K562 (cell line): ENCODE measurements around the gene CEP128. TPM values are rescaled to one million over a fixed set of nuclear protein-coding genes. Genes with fewer than 3 reads are reported as not detected.

Experiments used
- CHD7 ChIP-seq: fragments of 200-600 bp; sonication (generic); IDR thresholded peaks from one replicate; pipeline ENCODE4 v1.6.1; 2012; ENCODE audit warnings: mild to moderate bottlenecking, low read depth, low read length, inconsistent platforms
- EGR1 ChIP-seq: fragments of 450-650 bp; conservative IDR thresholded peaks from 2 replicates; pipeline ENCODE4 v1.6.1; 2017; ENCODE audit warnings: mild to moderate bottlenecking
- IFI16 ChIP-seq: fragments of 250-450 bp; sonication (Bioruptor Pico); IDR thresholded peaks from 2 replicates; pipeline ENCODE4 v2.1.2; 2022; ENCODE audit warnings: mild to moderate bottlenecking, inconsistent platforms
- RBFOX2 ChIP-seq: fragments of 200-400 bp; formaldehyde crosslinking; IDR thresholded peaks from 2 replicates; pipeline ENCODE4 v1.6.1; 2017; ENCODE audit warnings: low read depth, mild to moderate bottlenecking, low read length, moderate library complexity
- TSC22D4 ChIP-seq: fragments of 450-650 bp; IDR thresholded peaks from 2 replicates; pipeline ENCODE4 v1.6.1; 2016; ENCODE audit warnings: missing genetic modification characterization, missing biosample characterization, control low read depth
- ZNF436 ChIP-seq: fragments of 250-450, 450-650 bp; sonication (Bioruptor Pico); formaldehyde crosslinking; IDR thresholded peaks from 2 replicates; pipeline ENCODE4 v1.7.0; 2020; ENCODE audit warnings: mild to moderate bottlenecking
- ZSCAN29 ChIP-seq: fragments of 450-650 bp; IDR thresholded peaks from 2 replicates; pipeline ENCODE4 v1.6.1; 2017
- polyA plus RNA-seq, 8 experiments: library from polyadenylated mRNA; depleted of rRNA in 4 of 8; stranded (reverse) in 5 of 8; unstranded in 3 of 8; fragments of >200 nt; fragmentation: Nextera tagmentation in 2 of 8; fragmentation: Illumina TruSeq in 1 of 8; extraction: Ambion mirVana in 2 of 8; extraction: Trizol in 1 of 8; gene quantifications; 2 replicates each; pipeline versions ENCODE4 v1.2.1 to v1.2.3, GENCODE V29; 2011 to 2014; ENCODE audit warnings: inconsistent platforms in 1 of 8, missing spikeins in 1 of 8
- total RNA-seq, 7 experiments: library from RNA; depleted of rRNA in 6 of 7; stranded (reverse); fragments of >200 nt in 6 of 7; fragmentation: Illumina TruSeq in 2 of 7; extraction: Trizol in 2 of 7; gene quantifications; 2 replicates each; pipeline versions ENCODE4 v1.2.1 to v1.2.3, GENCODE V29; 2011 to 2021; ENCODE audit warnings: low replicate concordance in 1 of 7
- TF ChIP-seq, protein P1 (sequence below): fragments of 150-350 bp; conservative IDR thresholded peaks from 2 replicates; pipeline ENCODE4 v1.6.1; 2014; ENCODE audit warnings: low read length

The CEP128 gene
- total and polyA plus RNA-seq, 9 of the 15 experiments (the other 6 are each of a cell fraction or from before 2014, with no cell fraction given), result 2.3 to 9.2 (median 4.6) TPM

- TF ChIP-seq IFI16, result no peak
- TF ChIP-seq RBFOX2, result no peak
- no peak for TF ChIP-seq TSC22D4 (tag)
- no peak for TF ChIP-seq EGR1
- TF ChIP-seq CHD7, result no peak
- no peak for TF ChIP-seq ZSCAN29
- no peak for TF ChIP-seq ZNF436 (CRISPR knock-in tag)
- TF ChIP-seq, protein P1, sequence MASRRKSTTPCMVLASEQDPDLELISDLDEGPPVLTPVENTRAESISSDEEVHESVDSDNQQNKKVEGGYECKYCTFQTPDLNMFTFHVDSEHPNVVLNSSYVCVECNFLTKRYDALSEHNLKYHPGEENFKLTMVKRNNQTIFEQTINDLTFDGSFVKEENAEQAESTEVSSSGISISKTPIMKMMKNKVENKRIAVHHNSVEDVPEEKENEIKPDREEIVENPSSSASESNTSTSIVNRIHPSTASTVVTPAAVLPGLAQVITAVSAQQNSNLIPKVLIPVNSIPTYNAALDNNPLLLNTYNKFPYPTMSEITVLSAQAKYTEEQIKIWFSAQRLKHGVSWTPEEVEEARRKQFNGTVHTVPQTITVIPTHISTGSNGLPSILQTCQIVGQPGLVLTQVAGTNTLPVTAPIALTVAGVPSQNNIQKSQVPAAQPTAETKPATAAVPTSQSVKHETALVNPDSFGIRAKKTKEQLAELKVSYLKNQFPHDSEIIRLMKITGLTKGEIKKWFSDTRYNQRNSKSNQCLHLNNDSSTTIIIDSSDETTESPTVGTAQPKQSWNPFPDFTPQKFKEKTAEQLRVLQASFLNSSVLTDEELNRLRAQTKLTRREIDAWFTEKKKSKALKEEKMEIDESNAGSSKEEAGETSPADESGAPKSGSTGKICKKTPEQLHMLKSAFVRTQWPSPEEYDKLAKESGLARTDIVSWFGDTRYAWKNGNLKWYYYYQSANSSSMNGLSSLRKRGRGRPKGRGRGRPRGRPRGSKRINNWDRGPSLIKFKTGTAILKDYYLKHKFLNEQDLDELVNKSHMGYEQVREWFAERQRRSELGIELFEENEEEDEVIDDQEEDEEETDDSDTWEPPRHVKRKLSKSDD, result no peak
Observed at GRCh38 chr14:80455031-80455430, 486.5 kb downstream of the CEP128 start (continued).
